ENCODE results near the gene MPPED1.

The MPPED1 gene

GRCh38 chr22:43411869-43412807, at the start of gene MPPED1:
Gene MPPED1 (plus strand): TSS chr22:43412014. CDS start chr22:43424986, 12,972 bp downstream.
- H3K4me3 ChIP-seq (ENCODE audit: low read depth, low read length) = no peak within 1 kb of the TSS
- no peak for TF ChIP-seq CTCF (IDR thresholded peaks at IDR 0.05; ENCODE audit: borderline replicate concordance, insufficient read depth, low read depth, low read length)

GRCh38 chr22:43363315-43364168, 48.3 kb upstream of the MPPED1 start:
- H3K4me3 ChIP-seq (ENCODE audit: low read depth, low read length) = no peak overlapping the region
- no peak for TF ChIP-seq CTCF (IDR thresholded peaks at IDR 0.05; ENCODE audit: borderline replicate concordance, insufficient read depth, low read depth, low read length)

GRCh38 chr22:43364169-43364435, 47.7 kb upstream of the MPPED1 start:
- no peak for TF ChIP-seq CTCF (IDR thresholded peaks at IDR 0.05; ENCODE audit: borderline replicate concordance, insufficient read depth, low read depth, low read length)

GRCh38 chr22:43365715-43366440, 45.9 kb upstream of the MPPED1 start:
- no peak for TF ChIP-seq CTCF (IDR thresholded peaks at IDR 0.05; ENCODE audit: borderline replicate concordance, insufficient read depth, low read depth, low read length)
- no peak overlapping the region for H3K4me3 ChIP-seq (ENCODE audit: low read depth, low read length)

More at GRCh38 chr22:43364169-43364435, 47.7 kb upstream of the MPPED1 start:
- H3K4me3 ChIP-seq (ENCODE audit: low read depth, low read length) = no peak overlapping the region

GRCh38 chr22:43370036-43370435, 41.8 kb upstream of the MPPED1 start:
- no peak overlapping the region for H3K4me3 ChIP-seq (ENCODE audit: low read depth, low read length)
- no peak for TF ChIP-seq CTCF (IDR thresholded peaks at IDR 0.05; ENCODE audit: borderline replicate concordance, insufficient read depth, low read depth, low read length)

- no peak overlapping the region for H3K4me3 ChIP-seq (ENCODE audit: low read depth, low read length)
- no peak for TF ChIP-seq CTCF (IDR thresholded peaks at IDR 0.05; ENCODE audit: borderline replicate concordance, insufficient read depth, low read depth, low read length)
Observed at GRCh38 chr22:43375951-43376455, 35.8 kb upstream of the MPPED1 start.

Measured in GM12875 (cell line).